ENCODE data around the gene SLCO3A1. TPM values are rescaled to one million over a fixed set of nuclear protein-coding genes. Genes with fewer than 3 reads are reported as not detected.

The SLCO3A1 gene
- total RNA-seq, 1 experiment from 2014 or later: 9.1 TPM

DNA sequence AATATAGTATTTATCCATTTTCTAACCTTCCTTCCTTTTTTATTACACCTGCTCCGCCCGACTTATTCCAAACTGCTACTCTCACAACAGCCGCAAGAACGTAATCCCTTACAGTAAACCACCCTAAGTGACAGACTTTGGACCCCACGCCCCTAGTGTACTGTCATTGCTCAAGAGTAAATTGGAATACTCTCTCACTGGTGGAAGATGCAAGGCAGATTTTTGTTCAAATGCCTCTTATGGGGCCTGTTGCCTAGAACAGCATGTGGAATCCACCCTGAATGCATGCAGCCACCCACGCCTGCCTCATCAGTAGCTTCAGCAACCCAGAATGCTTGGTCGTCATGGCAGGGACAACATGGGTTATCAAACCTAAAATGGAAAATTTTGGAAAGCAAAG is 313.9 kb downstream of the SLCO3A1 start:
- H3K27me3 Mint-ChIP-seq (ENCODE audit: low read depth): no peaks in the 10 kb centered on the region
- no peak for DNase-seq (ENCODE audit: low spot score)
- no peak for ATAC-seq
- no peaks in the 10 kb centered on the region for H3K36me3 Mint-ChIP-seq
- H3K9me3 Mint-ChIP-seq: 0 out of 2 replicates have a peak, but pooled peaks cover 3% of the 10 kb centered on the region
- POLR2A ChIA-PET: no interaction called here
- H3K4me1 Mint-ChIP-seq: peaks cover 44% of the 10 kb centered on the region
- no peak overlapping the region for H3K4me3 Mint-ChIP-seq
- no peak for TF ChIP-seq ZNF317 (CRISPR knock-in tag; IDR thresholded peaks at IDR 0.05; ENCODE audit: borderline replicate concordance, low read depth)
- no peak for TF ChIP-seq ZNF416 (CRISPR knock-in tag; IDR thresholded peaks at IDR 0.05)
- TF ChIP-seq, protein P1, sequence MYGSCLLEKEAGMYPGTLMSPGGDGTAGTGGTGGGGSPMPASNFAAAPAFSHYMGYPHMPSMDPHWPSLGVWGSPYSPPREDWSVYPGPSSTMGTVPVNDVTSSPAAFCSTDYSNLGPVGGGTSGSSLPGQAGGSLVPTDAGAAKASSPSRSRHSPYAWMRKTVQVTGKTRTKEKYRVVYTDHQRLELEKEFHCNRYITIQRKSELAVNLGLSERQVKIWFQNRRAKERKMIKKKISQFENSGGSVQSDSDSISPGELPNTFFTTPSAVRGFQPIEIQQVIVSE (CRISPR knock-in tag; IDR thresholded peaks at IDR 0.05; ENCODE audit: borderline replicate concordance): no peak
- no peak for TF ChIP-seq GRHL2 (CRISPR knock-in tag; IDR thresholded peaks at IDR 0.05; ENCODE audit: insufficient replicate concordance, severe bottlenecking)
- TF ChIP-seq ATF1 (CRISPR knock-in tag; IDR thresholded peaks at IDR 0.05): no peak
- no peak for TF ChIP-seq ESRRA (CRISPR knock-in tag; IDR thresholded peaks at IDR 0.05; ENCODE audit: borderline replicate concordance)
- TF ChIP-seq ATF3 (CRISPR knock-in tag; conservative IDR thresholded peaks at IDR 0.05): no peak
- no peak for TF ChIP-seq STAT6 (CRISPR knock-in tag; conservative IDR thresholded peaks at IDR 0.05; ENCODE audit: low read depth)
- TF ChIP-seq ZNF512 (CRISPR knock-in tag; IDR thresholded peaks at IDR 0.05; ENCODE audit: borderline replicate concordance): no peak
- no peak for TF ChIP-seq IRF2 (CRISPR knock-in tag; IDR thresholded peaks at IDR 0.05; ENCODE audit: borderline replicate concordance, low read depth)
- TF ChIP-seq, protein P2, sequence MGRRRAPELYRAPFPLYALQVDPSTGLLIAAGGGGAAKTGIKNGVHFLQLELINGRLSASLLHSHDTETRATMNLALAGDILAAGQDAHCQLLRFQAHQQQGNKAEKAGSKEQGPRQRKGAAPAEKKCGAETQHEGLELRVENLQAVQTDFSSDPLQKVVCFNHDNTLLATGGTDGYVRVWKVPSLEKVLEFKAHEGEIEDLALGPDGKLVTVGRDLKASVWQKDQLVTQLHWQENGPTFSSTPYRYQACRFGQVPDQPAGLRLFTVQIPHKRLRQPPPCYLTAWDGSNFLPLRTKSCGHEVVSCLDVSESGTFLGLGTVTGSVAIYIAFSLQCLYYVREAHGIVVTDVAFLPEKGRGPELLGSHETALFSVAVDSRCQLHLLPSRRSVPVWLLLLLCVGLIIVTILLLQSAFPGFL (CRISPR knock-in tag; IDR thresholded peaks at IDR 0.05; ENCODE audit: borderline replicate concordance): no peak
- TF ChIP-seq HMGA2 (CRISPR knock-in tag; IDR thresholded peaks at IDR 0.05): no peak
- TF ChIP-seq NR2C2 (CRISPR knock-in tag; IDR thresholded peaks at IDR 0.05): no peak
- no peak for TF ChIP-seq GABPB1 (CRISPR knock-in tag; IDR thresholded peaks at IDR 0.05)
- no peak for TF ChIP-seq ZNF138 (CRISPR knock-in tag; conservative IDR thresholded peaks at IDR 0.05)
- no peak for TF ChIP-seq MYBL2 (CRISPR knock-in tag; IDR thresholded peaks at IDR 0.05)
- TF ChIP-seq, protein P3, sequence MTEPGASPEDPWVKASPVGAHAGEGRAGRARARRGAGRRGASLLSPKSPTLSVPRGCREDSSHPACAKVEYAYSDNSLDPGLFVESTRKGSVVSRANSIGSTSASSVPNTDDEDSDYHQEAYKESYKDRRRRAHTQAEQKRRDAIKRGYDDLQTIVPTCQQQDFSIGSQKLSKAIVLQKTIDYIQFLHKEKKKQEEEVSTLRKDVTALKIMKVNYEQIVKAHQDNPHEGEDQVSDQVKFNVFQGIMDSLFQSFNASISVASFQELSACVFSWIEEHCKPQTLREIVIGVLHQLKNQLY (CRISPR knock-in tag; IDR thresholded peaks at IDR 0.05): no peak
- TF ChIP-seq EMX1 (CRISPR knock-in tag; IDR thresholded peaks at IDR 0.05): no peak
- TF ChIP-seq CREB1 (CRISPR knock-in tag; IDR thresholded peaks at IDR 0.05): no peak
- no peak for TF ChIP-seq SMAD3 (CRISPR knock-in tag; IDR thresholded peaks at IDR 0.05; ENCODE audit: borderline replicate concordance)
- H3K27ac Mint-ChIP-seq: no peak overlapping the region
- CTCF ChIA-PET: no interaction called here
